Measurements from ENCODE around the gene CLSTN1.

GRCh38 chr1:9720785-9721605 lies 102.8 kb downstream of the CLSTN1 start:
- TF ChIP-seq CTCF (IDR thresholded peaks at IDR 0.05; ENCODE audit: insufficient read depth, low read depth, low read length) (no peak), EZH2 (IDR thresholded peaks at IDR 0.05; ENCODE audit: insufficient read depth, low read length) (no peak)

All from astrocyte (in vitro differentiated cells and primary cell).